Endometrium (tissue), 2 donors: ENCODE measurements around the gene RFX2.
A peak's percentile ranks its signal among the peaks of the same experiment; 100 is the strongest.
"Not testable (repeated sequence)": the region's sequence is repeated elsewhere in the genome, so short reads cannot be mapped to it uniquely, and the experiment has no call there.

Experiments
- FAIRE-seq: peaks from 2 replicates; lab custom pipeline; 2012; peaks lifted over from hg19 to GRCh38; lab: Jason Lieb, UNC
- donor health status: control.
- donor health status: control.

Gene RFX2

DNA sequence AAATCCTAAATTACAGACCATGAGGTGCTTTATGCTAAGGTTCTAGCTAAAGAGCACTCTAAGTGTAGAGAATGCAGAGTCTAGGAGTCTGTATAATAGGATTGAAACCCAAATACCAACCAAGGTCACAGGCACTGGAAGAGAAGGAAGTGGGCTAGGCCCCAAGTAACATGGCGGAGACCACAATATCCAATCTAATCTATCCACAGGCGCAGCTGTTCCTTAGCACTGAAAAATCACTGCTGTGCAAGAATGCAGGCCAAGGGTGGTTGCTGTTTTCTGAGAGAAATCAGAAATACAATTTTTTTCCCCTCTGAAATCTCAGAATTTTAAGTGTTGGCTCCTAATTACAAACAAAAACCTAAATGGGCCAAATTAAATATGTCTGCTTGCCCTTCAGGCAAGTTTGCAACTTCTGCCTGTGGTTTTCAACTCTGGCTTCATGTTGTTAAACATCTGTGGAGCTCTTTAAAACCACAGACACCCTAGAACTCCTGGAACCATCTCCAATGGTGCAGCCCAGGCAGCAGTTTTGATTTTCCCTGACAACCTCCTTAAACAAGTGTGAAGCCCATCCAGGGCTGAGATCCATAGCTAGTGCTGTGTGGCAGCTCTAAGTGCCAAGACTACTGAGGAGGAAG lies 138.5 kb downstream of the RFX2 start:
- FAIRE-seq, result no peak

DNA sequence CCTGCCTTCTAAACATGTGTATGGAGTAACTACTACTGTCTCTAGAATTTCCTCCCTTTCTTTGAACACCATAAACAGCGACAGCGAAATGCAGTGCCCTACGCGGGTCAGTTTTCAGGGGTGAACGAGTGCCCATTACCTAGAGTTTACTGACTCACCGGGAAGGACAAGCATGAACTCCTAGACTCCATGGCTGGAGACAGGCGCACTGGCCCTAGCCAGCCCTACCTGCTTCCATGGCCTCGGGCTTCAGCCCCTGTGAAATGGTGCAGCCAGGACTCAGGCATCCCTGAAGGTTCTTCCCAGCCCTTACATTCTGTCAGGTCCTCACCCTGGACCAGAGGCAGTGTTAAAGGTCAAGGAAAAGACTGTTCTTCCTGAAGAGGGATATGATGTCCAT lies 140.8 kb downstream of the RFX2 start:
- no peak for FAIRE-seq

DNA sequence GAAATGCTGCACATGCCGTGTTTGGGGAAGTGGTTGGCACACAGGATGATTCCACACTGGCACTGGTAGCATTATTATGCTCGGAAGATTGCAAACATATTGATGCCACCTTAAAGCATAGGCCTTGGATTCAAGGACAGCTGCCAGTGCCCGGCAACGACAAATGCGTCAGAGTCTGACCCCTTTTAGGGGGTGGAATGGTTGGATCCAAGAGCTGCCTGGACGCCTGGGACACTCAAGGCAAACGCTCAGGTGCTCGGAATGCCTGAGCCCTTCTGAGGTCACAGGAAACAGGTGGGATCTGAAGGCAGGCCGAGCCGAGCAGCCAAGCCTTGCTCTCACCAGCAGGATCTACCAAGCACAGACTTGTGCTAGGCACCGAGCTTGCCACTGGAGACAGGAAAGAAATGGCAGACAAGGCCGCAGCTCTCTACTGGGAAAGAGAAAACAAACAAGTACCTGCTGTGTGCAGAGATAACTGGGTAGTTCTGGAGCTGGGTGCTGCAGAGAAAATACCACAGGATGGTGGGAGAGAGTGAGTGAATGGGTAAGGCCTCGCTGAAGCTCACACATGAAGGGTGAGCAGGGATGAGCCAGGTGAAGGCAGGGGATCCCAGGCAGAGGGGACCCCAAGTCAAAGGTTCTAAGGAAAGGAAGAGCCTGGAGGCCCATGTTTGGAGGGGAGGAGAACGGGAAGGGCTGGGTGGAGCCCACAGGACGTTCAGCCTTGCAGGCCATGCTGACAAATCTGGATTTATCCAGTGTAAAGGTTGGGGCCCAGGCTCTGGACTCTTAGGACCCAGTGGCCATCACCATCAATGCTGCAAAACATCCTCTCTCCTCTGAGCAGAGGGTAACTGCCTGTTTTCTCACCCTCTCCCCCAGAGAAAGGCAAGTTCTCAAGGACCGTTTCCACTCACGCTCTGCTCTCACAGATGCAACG lies 141.6 kb downstream of the RFX2 start:
- FAIRE-seq, result no peak

DNA sequence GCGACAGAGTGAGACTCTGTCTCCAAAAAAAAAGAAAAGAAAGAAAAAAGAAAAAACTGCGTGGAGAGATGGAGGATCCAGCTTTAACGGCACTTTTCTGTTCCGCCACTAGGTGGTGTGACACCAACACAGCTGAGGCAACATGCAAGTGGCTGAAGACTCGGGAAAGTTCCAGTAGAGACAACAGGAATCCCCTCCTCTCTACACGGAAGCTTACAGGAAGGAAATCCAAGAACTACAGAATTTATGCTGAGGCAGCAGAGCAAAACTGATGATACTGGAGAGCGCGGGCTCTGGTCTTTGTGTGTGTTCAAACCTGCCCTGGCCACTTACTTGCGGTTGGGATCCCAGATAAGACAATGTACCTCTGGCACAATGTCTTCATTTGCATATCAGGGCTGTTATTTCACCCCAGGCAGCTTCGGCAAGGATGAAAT lies 142.3 kb downstream of the RFX2 start:
- peak; percentile 64 for FAIRE-seq

DNA sequence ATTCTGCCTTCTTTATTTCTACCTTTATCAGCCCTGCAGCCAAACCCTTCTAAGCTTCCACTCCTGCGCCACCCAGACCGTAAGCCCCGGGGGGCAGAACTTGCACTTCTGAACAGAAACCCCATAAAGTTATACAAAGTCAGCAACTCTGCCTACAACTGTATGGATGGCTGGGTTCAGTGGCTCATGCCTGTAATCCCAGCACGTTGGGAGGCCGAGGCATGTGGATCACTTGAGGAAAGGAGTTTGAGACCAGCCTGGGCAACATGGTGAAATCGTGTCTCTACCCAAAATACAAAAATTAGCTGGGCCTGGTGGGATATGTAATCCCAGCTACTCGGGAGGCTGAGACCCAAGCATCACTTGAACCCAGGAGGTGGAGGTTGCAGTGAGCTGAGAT lies 142.7 kb downstream of the RFX2 start:
- no peak for FAIRE-seq

DNA sequence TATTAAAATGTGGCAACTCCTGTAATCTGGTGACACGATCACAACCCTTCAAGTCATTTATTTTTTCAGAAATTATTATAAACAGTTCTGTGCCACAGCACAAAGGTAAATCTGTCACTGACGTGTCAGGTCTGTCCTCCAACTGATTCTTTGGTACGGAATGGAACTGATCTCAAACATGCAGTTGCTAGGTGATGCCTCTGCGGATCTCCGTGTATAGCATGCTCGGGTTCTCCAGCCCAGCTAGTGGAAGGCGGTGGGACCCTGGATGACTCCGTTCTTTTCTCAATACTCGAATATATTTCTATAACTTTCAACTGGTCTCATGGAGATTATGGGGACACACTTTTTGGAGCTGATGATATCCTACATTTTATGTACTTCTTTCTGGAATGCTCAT lies 143.4 kb downstream of the RFX2 start:
- no peak for FAIRE-seq

DNA sequence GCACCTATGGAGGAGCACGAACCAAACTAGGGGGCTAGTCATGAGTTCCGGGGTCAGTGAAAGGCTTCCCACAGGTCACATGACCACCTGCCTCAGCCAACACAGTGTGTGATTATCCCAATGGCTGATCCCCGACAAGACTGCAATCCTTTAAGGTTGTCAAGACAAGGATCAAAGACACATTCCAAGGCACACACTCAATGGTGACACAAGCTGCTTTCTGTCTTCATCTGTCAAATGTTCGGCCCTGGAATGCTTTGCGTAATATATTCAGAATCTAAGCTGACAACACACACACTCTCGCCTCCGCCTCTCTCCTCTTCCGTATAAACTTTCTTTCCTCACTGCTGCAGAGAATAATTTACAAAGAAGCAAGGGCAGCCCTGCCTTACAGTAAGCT lies 144.1 kb downstream of the RFX2 start:
- no peak for FAIRE-seq

DNA sequence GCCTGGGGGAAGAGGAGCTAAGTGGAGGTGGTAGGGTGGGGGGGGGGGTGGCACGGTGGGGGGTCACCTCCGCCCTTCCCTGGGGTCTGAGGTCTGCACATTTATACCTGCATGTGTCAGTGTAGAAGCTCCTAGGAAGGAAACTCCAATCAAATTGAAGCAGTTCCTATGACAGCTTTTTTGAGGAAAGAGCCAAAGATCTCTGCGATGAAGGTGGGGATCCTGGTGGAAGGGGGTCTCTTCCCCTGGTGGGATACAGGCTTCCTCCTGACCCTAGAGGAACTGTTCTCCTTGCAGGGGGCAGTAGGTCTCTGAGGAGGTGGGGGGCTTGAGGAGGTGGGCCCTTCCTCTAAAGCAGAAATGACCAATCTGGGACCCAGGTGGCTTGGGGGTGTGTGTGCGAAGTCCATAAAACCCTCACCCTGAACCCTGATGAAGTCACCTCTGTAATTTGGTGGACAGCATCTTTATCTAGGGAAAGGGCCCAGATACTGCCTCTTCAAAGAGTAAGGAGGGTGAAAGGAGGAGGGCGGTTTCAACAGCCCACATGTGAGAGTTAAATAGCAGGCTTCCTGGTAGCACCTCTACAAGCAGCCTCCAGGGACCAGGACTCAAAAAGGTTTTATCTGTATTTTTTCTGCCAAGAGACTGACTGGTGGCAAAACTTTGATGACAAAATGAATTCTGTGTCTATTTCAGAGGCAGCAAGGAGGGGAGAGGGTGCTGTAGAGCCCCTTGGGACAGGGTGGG lies 145.3 kb downstream of the RFX2 start:
- FAIRE-seq, result no peak

DNA sequence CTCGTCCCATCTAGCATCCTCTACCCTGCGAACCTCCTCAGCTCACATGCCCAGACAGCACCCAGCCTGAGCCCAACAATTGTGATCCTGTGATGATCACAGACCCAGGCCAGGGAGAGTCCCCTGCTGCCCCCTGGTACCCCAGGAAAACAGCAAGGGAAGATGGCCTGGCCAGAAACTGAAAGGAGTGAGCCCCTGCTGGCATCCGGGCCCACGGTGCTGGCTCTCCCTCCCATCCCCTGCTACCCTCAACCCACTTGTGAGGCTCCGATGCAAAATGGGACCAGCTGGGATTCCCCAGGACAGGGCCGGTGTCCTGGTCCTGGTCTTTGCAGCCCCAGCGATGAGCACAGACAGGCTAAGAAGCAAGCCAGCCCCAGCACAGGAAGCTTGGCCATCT lies 146.4 kb downstream of the RFX2 start:
- FAIRE-seq, result no peak

DNA sequence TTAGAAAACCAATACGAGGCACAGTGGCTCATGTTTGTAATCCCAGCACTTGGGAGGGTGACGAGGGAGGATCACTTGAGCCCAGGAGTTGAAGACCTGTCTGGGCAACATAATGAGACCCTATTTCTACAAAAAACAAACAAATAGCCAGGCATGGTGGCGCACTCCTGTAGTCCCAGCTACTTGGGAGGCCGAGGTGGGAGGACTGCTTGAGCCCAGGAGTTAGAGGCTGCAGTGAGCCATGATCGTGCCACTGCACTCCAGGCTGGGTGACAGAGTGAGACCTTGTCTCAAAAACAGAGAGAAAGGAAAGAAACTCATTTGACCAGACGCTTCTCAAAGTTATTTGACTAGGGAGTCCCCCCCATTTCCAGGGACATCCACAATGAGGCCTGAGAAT lies 147.0 kb downstream of the RFX2 start:
- FAIRE-seq, result not testable (repeated sequence)

DNA sequence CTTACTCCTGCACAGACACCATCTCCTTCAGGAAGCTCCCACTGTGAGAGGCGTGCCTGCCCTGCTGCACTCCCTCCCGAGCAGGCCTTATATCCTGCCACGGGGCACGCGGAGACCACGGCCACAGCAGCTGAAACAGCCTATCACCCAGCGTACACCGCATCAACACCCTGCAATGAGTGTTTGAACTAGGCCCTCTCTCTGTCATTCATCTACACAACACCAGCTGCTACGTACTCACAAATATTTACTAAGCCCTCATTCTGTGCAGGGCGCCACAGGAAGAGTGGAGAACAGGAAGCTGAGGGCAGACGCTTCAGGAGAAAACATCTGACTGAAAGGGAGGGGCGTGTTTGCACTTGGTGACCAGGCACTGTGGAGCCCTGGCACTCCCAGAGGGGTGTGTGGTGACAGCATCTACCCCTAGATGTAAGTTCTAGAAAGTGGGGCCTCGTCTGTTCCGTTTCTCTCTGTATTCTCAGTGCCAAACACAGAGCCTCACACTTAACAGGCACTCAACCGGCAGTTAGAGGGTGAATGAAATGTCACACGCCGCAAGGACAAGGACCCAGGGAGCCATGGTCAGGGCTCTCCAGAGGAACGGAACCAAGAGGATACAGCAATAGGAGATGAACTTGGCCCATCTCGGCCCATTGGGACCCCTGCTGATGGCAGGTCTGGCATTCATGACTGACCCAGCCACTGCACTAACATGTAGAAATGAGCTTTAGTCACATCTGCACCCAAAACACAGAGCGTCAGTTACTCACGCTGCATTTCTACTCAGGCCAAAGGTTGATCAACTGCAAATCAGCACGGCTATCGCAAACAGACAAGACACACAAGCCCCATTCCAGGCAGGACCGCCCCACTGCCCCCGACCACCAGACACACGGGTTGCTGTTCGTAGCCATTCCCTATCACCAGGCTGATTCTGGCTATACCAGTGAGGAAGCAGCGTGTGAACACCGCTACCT lies 148.0 kb downstream of the RFX2 start:
- no peak for FAIRE-seq

DNA sequence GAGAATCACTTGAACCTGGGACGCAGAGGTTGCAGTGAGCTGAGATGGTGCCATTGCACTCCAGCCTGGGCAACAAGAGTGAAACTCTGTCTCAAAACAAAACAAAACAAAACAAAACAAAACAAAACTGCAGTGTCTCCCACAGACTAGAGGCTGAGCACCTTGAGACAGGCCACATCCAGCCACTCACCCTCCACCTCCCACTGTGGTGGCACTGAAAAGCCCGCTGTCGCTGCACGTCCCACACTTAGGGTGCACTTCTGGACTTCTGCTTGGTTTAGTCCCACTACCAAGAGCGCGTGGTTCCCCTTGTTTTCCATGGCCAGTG lies 148.7 kb downstream of the RFX2 start:
- FAIRE-seq, result not testable (repeated sequence)

DNA sequence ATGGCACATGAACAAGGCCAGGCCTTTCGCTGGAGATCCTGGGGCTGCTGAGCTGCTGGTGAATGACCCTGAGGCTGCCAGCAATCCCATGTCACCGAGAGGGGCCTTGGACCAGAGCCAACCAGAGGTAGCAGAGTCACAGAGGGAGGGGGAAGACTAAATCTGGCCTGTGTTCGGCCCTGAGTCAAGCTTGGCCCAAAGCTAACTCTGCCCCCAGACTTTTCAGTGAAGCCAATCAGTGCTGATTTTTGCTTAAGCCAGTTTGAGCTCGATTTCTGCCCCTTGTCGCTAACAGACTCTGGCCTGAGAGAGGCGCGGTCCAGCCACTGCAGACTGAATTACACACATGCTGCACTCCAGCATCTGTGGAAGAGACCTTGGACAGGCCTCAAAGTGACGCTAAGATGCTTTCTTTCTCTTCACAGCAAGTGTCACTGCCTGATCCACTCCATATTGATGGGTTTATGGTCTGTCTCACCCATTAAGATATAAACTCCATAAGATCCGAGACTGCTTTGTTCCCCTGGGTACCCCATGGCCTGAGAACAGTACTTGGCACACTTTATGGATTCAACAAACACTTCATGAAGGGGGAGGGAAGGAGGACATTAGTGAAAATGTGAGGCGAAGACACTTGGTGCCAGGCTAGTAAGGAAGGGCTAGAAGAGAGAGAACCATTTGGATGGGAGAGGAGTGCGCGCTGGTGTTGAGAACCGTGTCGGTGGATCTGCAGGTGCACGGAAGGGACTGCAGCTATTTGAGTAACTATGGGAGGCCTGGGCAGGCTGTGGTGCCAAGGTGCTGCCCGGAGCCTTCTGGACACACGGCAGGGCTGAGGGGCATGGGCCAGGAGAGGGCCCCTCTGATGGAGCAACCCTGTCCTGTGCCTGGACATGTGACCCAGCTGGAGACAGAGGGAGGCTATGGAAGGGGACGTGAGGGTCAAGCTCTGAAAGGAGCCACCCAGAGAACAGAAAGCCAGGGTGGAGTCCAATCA lies 150.0 kb downstream of the RFX2 start:
- FAIRE-seq, result no peak

DNA sequence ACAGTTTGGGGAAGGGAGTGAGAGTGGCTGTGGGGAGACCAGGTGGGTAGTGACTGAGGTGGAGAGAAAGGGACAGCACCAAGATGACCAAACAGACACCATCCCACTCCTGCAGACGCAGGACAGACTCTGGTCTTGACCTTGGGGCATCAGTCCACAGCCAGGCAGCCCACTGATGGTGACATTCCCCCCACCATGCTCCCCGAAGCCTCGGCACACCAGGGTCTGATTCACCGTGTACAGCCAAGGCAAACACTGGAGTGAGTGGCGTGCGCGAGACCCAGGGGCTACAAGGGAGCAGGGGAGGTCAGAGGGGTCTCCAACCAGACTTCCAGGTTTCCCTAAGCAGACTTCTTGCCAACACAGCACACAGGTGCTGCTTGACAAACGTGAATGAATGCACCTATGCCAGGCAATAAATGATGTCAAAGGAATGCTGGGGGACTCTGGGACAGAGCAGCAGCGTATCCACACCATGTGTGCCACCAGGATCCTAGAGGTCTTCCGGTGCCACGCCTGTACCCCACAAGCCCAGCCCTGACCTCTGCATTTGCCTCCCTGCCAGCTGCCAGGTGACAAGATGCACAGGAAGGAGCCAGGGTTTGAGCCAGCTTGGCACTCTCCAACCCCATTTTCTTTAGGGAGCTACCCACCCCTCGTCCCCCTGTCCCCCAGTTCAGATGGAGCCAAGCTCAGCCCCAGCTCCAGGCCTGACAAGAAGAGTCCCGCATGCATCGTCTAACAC lies 150.9 kb downstream of the RFX2 start:
- no peak for FAIRE-seq

DNA sequence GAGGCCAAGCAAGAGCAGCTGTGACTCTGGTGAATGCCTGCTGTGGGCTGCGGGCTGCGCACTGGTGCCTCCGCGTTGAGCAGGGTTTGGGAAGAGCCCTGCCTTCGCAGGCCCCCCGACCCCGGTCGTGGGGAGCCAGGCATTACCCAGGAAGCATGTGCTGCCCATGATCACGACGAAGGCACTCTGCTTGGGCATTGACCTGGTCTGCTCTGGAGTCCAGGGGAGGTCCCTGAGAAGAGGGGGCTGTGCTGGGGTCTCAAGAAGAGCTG lies 151.5 kb downstream of the RFX2 start:
- FAIRE-seq, result no peak

DNA sequence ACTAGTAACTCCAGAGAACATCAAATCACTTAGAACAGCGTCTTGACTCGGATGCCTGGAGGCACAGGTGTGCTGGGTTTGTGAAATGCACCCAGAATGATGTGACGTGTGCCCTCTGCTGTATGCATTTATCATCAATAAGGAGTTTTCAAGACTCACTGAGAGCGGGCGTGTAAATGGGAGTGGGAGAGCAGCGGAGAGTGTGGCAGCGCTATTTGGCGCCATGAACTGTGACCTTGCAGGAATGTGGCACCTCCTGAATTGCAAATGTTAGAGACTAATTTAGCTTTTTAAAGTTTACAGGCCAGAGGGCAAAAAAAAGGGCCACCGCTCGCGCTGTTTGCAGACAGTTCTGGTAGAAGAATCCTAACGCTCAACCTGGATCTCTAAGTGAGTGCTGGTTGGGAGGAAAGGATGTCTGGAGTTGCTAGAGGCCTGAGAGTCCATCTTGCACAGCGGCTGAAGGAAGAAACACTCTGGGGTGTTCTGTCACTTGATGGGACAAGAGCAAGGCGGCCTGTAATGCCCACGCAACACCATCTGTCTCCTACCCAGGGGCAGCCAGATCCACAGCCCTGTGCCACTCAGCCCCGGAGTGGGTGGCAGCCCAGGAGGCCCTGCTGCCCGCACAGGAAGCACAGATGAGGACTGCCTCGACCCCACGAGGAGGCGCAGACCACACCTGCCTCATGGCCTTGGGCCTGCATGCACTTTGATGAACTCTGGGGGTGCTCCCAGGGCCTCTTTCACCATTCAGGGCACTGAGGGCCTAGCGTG lies 152.0 kb downstream of the RFX2 start:
- FAIRE-seq, result no peak

DNA sequence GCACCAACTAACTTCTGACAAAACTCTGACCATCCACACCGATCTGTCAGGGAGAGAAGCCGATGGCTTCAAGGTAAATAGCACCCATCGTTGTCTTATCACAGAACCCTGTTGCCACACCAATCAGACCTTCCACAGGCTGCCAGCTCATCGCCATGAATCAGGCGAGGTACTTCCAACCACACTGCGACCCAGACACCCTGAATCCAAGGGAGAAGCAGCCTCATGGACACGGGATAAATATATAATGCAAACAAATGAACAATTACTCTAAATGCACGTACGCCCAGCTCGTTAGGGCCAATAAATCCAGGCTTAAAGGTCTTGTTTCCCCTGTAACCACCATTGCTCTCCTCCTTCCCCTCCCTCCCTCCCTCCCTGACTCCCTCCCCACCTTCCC lies 153.1 kb downstream of the RFX2 start:
- no peak for FAIRE-seq

DNA sequence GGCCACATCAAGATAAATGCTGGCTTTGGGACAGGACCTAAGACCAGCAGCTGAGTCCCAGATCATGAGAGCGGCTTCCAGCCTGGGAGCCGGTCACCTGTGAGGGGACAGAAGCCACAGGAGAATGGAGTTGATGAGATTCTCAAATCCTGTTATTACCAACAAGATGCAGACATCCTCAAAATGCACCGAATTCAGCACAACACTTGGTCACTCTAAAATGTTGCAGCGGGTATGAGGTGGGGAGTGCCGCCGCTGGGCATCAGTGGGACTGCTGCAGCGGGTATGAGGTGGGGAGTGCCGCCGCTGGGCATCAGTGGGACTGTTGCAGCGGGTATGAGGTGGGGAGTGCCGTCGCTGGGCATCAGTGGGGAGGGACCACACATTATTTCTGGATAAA lies 153.6 kb downstream of the RFX2 start:
- no peak for FAIRE-seq

DNA sequence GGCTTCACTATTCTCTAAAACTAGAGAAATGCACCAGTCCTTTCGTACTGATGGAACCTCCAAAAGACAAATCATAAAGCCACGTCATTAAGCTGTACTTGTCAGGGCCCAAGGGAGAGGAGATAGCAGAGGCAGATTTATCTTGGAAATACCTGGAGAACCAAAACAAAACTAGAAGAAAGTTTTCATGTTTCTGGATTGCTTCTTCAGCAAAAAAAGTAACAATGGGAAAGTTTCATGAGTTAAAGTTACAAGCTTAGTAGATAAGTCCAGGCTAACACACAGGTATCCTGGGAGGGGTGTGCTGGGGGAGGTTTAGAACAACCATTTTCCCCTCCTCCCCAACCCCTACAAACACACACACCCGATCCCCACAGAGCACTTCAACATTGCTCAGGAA lies 154.0 kb downstream of the RFX2 start:
- FAIRE-seq, result no peak

DNA sequence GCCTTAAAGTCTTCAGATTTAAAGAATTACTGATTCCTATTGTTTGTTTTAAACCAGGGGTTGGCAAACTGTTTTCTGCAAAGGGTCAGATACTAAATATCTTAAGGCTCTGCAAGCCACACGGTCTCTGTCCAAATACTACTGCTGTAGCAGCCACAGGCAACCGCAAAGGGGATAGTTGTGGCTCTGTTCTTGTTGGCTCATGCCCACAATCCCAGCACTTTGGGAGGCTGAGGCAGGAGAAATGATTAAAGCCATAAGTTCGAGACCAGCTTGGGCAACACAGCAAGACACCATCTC lies 154.7 kb downstream of the RFX2 start:
- no peak for FAIRE-seq
